ENCODE measurements around the gene GPAT3.

- no peak for TF ChIP-seq POLR2A (IDR thresholded peaks at IDR 0.05)
- TF ChIP-seq, protein P1, sequence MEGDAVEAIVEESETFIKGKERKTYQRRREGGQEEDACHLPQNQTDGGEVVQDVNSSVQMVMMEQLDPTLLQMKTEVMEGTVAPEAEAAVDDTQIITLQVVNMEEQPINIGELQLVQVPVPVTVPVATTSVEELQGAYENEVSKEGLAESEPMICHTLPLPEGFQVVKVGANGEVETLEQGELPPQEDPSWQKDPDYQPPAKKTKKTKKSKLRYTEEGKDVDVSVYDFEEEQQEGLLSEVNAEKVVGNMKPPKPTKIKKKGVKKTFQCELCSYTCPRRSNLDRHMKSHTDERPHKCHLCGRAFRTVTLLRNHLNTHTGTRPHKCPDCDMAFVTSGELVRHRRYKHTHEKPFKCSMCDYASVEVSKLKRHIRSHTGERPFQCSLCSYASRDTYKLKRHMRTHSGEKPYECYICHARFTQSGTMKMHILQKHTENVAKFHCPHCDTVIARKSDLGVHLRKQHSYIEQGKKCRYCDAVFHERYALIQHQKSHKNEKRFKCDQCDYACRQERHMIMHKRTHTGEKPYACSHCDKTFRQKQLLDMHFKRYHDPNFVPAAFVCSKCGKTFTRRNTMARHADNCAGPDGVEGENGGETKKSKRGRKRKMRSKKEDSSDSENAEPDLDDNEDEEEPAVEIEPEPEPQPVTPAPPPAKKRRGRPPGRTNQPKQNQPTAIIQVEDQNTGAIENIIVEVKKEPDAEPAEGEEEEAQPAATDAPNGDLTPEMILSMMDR (IDR thresholded peaks at IDR 0.05), result no peak
Observed at GRCh38 chr4:83527671-83528070, 8.2 kb upstream of the GPAT3 start.
